ENCODE results near the gene MMS19.

MMS19 gene

DNA sequence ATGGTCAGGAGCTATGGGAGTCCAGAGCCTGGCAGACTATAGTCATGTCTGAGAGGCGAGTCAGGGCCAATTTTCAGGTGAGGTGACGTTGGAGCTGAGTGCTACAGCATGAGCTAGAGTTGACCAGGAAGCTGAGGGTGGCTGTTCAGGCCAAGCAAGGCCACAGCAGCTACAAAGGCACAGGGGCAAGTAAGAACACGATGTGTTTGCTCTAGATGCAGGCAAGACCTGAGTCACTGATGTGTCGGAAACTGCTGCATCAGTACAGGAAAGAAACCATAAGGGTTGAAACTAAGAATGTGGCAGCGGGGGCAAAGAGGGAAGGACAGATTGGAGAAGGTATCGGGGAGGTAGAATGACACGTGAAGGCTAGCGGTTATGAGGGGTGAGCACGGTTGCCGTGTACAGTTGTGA, 85.3 kb downstream of the MMS19 start:
- peak; percentile 17 for DNase-seq

DNA sequence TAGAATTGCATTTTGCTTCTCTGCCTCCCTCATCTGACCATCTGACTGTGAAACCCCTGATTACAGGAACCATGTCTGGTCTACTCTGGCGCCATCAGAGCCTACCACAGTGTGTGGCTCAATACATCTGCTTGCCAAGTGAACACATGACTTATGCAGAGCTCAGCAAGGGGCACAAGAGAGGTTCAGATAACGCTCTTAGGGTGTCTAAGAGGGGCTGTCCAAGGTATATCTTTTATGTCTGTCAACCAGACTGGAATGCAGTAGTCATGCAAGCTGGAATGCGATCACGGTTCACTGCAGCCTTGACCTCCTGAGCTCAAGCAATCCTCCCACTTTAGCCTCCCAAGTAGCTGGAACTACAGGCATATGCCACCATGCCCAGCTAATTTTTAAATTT, 86.8 kb downstream of the MMS19 start:
- no peak for DNase-seq

DNA sequence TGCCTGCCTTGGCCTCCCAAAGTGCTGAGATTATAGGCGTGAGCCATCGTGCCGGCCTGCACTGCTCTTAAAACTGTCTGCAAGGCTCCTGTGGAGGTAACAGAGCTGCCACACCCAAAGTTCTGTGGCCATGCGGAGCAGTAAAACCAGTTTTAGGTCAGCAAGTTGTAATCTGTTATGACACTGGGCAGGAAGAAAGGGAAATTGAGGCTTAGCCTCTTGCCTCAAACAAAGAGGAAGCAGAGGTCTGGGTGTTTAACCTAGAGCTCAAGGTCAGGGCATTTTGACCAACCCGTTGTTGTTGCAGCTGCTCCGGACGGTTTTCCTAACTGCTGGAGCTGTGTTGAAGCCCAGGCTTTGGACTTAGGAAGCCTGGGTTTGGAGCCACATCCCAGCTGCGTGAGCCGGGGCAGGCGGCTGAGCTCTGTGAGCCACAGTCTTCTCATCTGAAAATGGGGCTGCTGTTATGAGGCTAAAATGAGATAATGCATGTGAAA, 89.7 kb downstream of the MMS19 start:
- DNase-seq, result no peak
